ENCODE measurements around the gene BCCIP.

GRCh38 chr10:125881192-125881591 lies 57.8 kb downstream of the BCCIP start, which contains the start of gene DHX32:
- no peak for TF ChIP-seq POLR2A (IDR thresholded peaks at IDR 0.05)
- TF ChIP-seq, protein P1, sequence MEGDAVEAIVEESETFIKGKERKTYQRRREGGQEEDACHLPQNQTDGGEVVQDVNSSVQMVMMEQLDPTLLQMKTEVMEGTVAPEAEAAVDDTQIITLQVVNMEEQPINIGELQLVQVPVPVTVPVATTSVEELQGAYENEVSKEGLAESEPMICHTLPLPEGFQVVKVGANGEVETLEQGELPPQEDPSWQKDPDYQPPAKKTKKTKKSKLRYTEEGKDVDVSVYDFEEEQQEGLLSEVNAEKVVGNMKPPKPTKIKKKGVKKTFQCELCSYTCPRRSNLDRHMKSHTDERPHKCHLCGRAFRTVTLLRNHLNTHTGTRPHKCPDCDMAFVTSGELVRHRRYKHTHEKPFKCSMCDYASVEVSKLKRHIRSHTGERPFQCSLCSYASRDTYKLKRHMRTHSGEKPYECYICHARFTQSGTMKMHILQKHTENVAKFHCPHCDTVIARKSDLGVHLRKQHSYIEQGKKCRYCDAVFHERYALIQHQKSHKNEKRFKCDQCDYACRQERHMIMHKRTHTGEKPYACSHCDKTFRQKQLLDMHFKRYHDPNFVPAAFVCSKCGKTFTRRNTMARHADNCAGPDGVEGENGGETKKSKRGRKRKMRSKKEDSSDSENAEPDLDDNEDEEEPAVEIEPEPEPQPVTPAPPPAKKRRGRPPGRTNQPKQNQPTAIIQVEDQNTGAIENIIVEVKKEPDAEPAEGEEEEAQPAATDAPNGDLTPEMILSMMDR (IDR thresholded peaks at IDR 0.05) = no peak
- no peak for TF ChIP-seq POLR2AphosphoS5 (IDR thresholded peaks at IDR 0.05)
- TF ChIP-seq EP300 (IDR thresholded peaks at IDR 0.05) = no peak
